Activated T-cell treated with anti-CD3 and anti-CD28 coated beads, Interleukin-2, amount 50 U/mL, for 48 hours (primary cell): Measurements from ENCODE around the gene TLK1.

ENCODE experiments used
- DNase-seq, 2 experiments: peaks; one replicate each; pipeline ENCODE4 v3.0.0-alpha.2; 2020

The TLK1 gene

DNA sequence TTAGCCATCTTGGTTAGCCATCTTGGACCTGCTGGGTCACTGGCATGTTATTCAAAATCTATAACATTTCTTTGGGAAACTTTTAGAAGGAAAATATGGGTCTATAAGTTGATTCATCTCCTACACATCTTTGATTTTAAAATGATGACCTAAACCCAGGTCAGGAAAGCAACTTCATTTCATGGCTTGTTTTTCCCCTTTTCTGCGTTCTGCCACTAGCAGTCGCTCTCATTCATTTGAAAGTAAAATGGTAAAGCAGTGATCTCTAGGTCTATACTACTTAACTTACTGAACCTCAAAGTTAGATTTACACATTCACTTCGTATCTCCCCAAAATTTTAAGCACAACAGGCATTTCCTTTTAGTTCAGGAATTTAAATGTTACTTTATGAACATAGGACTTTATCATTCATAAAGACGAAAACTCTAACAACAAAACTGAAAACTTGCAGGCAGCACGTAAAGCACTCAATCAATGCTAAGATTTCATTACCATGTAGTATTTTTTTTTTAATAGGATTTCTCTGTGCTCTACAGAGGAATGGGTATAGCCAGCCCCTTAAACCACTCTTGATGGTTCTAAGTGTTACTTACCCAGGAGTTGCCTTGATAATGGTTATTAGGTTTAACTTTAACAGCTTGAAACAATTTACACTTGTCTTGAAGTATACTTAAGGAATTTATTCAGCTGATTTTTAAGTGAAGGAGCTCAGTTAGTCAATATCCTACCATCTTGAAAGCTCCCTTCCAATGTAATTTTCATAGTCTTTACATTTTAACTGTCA is 169.1 kb downstream of the TLK1 start:
- DNase-seq: no peak

DNA sequence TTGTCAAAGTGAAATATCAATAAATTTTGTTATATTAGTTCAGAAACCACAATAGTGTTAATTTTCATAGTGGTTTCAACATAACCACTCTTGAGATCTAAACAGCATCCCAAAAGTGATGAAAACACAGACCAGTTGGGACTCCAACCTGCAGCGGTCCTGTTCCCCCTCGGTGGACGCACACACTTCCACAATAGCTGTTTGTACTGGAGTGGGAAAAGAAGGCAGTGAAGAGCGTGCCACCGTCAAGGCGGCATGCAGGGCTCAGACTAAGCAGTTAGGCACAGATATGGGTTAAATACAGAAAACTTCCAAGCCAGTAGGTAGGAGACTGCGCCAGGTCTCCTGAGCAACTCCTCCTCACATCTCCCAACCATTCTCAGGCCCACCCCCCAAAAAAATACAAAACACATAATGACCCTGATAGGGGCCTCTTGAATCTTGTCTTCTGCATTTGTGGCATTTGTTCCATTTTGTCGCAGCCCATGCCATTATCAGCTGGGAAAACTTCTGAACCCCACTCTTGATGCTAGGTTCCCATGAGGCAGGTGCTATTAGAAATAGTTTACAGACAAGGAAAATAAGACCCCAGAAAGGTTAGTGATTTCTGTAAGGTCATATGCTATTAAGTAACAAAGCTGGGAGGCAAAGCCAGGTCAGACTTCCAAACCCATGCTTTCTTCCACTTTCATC is 174.0 kb downstream of the TLK1 start:
- DNase-seq: no peak

GRCh38 chr2:170985407-170985806 is 175.3 kb downstream of the TLK1 start:
- peak in 1 of 2 experiments; percentile 11 for DNase-seq

DNA sequence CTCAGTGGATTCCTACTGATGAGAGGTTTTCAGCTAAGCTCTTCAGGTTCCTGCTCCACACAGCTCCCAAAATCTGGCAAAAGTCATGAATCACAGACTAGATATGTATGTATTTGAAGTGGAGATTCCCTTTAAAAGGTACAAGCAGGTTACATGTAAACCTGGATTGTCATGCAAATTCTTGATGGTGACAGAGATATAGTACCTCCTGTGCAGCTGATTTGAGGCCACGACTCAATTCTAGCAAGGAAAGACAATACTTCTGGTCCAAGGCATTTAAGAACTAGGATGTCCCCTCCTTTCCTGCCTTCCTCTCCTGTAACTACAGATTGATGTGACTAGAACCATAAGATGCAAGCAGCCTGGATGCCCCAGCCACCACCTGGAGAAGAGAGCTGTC is 176.6 kb downstream of the TLK1 start:
- no peak for DNase-seq

- no peak for DNase-seq
Measured at GRCh38 chr2:170975943-170976270, 184.8 kb downstream of the TLK1 start.

DNA sequence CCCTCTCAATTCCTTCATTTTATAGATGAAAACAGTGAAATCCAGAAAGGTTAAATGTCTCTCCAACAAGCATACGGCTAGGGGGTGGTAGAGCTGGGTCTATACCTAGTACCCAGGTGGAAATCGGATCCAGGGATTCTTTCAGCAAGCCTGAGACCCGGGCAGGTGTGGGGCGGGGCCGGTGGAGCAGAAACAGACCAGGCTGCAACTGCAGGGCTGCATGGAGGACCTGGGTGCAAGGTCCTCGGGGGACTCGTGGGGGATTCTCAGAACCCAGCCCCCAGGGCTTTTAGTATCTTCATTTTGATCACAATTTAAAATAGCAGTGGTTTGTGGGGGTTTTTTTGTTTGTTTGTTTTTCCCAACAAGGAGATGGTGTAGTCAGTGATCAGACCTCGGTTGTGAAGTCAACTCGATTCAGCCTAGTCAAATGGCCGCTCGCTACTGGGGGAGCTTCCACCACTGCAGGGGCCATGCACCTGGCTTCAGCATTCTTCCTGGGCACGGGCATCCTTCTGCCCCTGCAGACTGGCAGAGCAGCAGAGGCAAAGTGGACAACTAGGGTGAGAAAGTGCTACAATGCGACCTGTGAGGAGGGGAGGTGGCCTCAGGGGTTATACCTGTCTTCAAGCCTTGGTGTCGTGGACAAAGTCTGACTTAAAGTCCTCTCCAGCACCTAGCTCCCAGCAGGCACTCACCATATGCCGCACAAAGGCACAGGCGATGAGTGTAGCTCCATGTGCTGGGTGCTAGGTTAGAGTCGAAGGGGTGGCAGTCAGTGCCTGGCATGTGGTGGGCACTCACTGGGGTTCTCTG is 185.4 kb downstream of the TLK1 start:
- DNase-seq: no peak

- no peak for DNase-seq
Measured at GRCh38 chr2:170974304-170974993, 186.2 kb downstream of the TLK1 start.

GRCh38 chr2:170973492-170974303 is 187.0 kb downstream of the TLK1 start:
- peak; percentile 91 to 94 for DNase-seq

- DNase-seq: no peak
Measured at GRCh38 chr2:170973225-170973491, 187.5 kb downstream of the TLK1 start.

GRCh38 chr2:170972296-170973224 is 188.1 kb downstream of the TLK1 start:
- DNase-seq: no peak

DNA sequence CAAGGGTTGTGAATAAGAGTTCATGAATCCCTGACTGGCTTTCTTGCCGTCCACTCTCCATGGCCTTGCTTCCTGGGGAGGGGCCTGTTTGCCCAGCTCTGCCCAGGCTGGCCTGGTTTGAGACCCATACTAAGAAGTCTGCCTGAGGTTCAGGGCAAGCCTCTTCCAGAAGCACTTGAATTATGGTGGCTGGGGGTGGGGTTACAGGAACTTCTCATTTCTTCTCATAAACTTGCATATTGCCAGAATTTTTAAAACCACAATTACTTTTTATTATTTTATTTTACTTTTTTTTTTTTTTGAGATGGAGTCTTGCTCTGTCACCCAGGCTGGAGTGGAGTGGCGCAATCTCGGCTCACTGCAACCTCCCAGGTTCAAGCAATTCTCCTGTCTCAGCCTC is 189.6 kb downstream of the TLK1 start:
- no peak for DNase-seq

GRCh38 chr2:170969872-170970496 is 190.7 kb downstream of the TLK1 start:
- no peak for DNase-seq

GRCh38 chr2:170969030-170969429 is 191.7 kb downstream of the TLK1 start:
- DNase-seq: no peak

GRCh38 chr2:170968205-170969003 is 192.3 kb downstream of the TLK1 start:
- no peak for DNase-seq

- DNase-seq: no peak
Measured at GRCh38 chr2:170967553-170967952, 193.1 kb downstream of the TLK1 start.

DNA sequence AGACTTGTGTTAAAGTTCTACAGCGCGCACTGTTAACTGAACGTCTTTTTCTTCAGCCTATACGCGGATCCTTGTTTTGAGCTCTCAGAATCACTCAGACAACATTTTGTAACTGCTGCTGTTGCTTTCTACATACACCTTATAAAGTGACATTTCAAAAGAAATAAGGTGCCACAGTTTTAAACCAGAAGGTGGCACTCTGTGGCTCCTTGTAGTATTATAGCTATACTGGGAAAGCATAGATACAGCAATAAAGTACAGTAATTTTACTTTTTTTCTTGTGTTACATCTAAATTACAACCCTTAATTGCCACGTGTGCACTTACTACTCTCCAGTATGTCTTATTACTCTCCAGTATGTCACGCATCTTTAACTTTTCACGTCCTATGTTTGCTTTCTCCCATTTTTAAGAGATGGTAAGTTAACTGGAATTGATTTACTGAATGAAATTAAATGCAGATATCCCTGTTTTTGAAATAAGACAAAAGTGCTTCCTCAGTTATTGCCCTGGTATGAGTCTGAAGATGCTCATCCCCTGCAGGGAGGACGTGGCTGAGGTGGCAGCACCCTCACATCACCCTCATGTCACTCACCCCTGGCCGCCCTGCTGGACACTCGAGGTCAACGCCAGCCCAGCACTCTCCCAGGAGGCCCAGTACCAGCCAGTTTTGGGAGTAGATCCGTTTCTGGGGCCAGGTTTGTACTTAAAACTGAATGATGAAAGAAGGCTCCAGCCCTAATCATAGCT is 193.9 kb downstream of the TLK1 start:
- no peak for DNase-seq

GRCh38 chr2:170965446-170966225 is 195.1 kb downstream of the TLK1 start:
- DNase-seq: no peak

DNA sequence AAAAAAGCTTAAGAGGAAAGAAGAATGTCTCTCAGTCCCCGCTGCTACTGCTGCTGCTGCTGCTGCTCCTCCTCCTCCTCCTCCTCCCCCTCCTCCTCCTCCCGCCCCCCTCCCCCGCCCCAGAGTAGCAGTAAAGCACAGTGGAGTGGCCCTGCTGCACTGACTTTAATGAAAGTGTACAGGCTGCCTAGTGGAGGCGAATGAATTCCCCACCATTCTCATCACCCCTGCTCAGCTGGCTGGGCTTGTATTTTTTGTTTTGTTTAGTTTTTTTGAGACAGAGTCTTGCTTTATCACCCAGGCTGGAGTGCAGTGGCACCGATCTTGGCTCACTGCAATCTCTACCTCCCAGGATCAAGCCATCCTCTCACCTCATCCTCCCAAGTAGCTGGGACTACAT is 197.3 kb downstream of the TLK1 start:
- no peak for DNase-seq
